T follicular helper cell (primary cell): ENCODE measurements around the gene ZFAND5.

Experiments used
- DNase-seq: peaks from one replicate; pipeline ENCODE4 v3.0.0-alpha.2; 2020; ENCODE audit warnings: low read depth

ZFAND5 gene

GRCh38 chr9:72322678-72323077, 42.3 kb downstream of the ZFAND5 start:
- DNase-seq: no peak

- DNase-seq: no peak
Observed at GRCh38 chr9:72322259-72322658, 42.7 kb downstream of the ZFAND5 start.

GRCh38 chr9:72315510-72316311, 49.3 kb downstream of the ZFAND5 start:
- no peak for DNase-seq

GRCh38 chr9:72315089-72315509, 49.9 kb downstream of the ZFAND5 start:
- DNase-seq: no peak

- DNase-seq: no peak
Observed at GRCh38 chr9:72313507-72313906, 51.5 kb downstream of the ZFAND5 start.

- DNase-seq: no peak
Observed at GRCh38 chr9:72312386-72312987, 52.5 kb downstream of the ZFAND5 start.

GRCh38 chr9:72309364-72310133, 55.5 kb downstream of the ZFAND5 start:
- no peak for DNase-seq

- no peak for DNase-seq
Observed at GRCh38 chr9:72306761-72307160, 58.2 kb downstream of the ZFAND5 start.

- no peak for DNase-seq
Observed at GRCh38 chr9:72305707-72306106, 59.3 kb downstream of the ZFAND5 start.

- no peak for DNase-seq
Observed at GRCh38 chr9:72305102-72305546, 59.9 kb downstream of the ZFAND5 start.

GRCh38 chr9:72304538-72304937, 60.5 kb downstream of the ZFAND5 start:
- DNase-seq: no peak
